ENCODE measurements around the gene FLT4.

DNA sequence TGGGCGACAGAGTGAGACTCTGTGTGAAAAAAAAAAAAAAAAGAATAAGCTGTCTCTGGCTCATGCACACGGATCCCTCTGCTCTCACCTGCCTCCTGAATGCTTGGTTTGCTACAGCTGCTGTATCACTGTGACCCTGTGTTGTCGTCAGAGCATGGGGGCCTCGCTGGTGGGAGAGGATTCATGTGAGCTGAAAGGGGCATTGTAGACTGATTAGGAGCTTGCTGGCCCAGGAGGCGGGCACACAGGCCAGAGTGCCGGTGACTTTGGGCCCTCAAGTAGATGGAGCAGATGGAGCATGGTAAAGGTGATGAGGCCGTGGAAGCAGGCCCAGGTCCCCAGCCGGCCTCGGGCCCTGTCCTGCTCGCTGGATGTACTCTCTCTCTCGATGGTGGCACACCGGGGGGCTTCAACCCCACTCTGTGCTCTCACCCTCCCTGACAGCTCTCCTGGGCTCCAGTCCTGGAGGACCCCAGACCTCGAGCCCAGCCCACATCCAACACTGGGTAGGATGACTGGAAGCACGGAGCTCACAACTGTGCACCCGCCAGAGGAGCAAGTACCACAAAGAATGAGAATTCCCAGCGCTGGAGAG, 7.1 kb downstream of the FLT4 start:
- TF ChIP-seq REST (IDR thresholded peaks at IDR 0.05; ENCODE audit: borderline replicate concordance) (no peak), EP300 (conservative IDR thresholded peaks at IDR 0.05; ENCODE audit: poor library complexity, severe bottlenecking) (no peak), SMC3 (conservative IDR thresholded peaks at IDR 0.05; ENCODE audit: poor library complexity) (no peak), POLR2AphosphoS5 (IDR thresholded peaks at IDR 0.05) (no peak)
- TF ChIP-seq, protein P1, sequence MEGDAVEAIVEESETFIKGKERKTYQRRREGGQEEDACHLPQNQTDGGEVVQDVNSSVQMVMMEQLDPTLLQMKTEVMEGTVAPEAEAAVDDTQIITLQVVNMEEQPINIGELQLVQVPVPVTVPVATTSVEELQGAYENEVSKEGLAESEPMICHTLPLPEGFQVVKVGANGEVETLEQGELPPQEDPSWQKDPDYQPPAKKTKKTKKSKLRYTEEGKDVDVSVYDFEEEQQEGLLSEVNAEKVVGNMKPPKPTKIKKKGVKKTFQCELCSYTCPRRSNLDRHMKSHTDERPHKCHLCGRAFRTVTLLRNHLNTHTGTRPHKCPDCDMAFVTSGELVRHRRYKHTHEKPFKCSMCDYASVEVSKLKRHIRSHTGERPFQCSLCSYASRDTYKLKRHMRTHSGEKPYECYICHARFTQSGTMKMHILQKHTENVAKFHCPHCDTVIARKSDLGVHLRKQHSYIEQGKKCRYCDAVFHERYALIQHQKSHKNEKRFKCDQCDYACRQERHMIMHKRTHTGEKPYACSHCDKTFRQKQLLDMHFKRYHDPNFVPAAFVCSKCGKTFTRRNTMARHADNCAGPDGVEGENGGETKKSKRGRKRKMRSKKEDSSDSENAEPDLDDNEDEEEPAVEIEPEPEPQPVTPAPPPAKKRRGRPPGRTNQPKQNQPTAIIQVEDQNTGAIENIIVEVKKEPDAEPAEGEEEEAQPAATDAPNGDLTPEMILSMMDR (IDR thresholded peaks at IDR 0.05; ENCODE audit: poor library complexity, severe bottlenecking) = no peak
